Cerebellar nuclear complex (tissue), 1 donor: ENCODE measurements around the gene TCP10L.
"Not testable (repeated sequence)": the region's sequence is repeated elsewhere in the genome, so short reads cannot be mapped to it uniquely, and the experiment has no call there.

Source experiments
- DNase-seq, 2 experiments: peaks; one replicate each; lab custom pipeline; 2025; lab: John Stamatoyannopoulos, UW

The TCP10L gene, protein sequence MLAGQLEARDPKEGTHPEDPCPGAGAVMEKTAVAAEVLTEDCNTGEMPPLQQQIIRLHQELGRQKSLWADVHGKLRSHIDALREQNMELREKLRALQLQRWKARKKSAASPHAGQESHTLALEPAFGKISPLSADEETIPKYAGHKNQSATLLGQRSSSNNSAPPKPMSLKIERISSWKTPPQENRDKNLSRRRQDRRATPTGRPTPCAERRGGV

DNA sequence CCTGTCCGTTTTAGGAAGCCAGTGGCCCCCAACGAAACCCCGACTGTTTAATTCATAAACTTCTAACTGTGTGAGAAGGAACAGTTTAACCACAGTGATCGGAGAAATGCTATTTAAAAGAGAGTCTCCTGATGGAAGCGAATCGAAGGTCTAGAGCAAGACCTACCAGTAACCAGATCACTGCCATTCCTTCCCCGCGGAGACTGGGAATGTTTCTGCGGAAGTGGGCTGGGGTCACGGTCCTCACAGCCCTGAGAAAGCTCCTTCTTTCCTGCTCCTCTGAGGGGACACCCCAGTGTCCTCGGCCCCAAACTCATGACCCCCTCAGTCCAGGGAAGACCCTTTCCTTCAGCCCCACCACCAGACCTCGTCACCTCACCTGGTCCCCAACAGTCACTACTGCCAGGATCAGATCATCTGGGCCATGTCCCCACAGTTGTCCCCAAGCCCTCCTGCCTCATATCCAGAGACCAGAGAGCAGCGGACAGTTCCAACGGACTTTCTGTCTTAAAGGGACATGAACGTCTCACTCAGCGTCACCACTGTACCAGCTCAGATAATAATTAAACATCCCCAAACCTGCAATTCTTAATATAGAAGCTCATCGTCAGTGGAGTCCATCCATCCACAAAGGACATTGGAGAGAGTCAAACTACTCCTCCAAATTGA is at the start of gene TCP10L:
TSS of gene TCP10L (minus strand) at position 482 of the 669 bp plus-strand sequence. CDS start 1,219 bp downstream, outside the sequence.
- no peak for DNase-seq

DNA sequence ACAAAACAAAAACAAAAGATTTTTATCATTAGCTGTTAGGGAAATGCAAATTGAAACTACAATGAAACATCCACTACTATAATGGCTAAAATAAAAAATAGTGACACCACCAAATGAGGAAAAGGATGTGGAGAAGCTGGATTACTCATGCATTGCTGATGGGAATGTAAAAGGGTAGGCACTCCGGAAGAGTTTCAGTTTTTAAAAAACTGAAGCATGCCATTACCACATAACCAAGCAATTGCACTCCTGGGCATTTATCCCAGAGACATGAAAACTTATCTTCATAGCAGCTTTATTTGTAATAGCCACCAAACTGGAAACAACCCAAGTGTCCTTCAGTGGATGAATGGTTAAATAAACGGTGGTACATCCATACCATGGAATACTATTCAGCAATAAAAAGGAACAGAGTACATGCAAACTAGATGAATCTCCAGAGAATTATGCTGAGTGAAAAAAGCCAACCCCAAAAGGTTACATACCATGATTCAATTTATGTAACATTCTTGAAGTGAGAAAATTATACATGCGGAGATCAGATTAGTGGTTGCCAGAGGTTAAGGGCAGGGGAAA is 41.4 kb upstream of the TCP10L start:
- no peak for DNase-seq

DNA sequence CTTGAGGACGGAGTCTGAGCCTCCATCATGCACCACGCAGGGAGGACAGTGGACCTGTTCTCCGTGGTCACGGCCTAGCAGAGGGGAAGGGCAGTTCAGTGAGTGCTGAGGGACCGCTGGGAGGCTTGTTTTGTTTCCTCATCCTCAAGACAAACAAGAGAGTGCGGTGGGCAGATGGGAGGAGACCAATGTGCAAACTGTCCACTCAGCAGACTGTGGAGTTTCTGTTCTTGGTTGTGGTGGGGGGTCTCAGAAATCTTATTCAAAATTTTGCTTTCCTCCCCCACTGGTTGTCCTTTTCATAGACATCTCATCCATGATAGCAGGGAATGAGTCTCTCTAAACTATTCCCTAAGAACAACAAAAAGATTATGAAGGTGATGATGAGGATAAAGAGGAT is 32.9 kb upstream of the TCP10L start:
- DNase-seq, result not testable (repeated sequence)

DNA sequence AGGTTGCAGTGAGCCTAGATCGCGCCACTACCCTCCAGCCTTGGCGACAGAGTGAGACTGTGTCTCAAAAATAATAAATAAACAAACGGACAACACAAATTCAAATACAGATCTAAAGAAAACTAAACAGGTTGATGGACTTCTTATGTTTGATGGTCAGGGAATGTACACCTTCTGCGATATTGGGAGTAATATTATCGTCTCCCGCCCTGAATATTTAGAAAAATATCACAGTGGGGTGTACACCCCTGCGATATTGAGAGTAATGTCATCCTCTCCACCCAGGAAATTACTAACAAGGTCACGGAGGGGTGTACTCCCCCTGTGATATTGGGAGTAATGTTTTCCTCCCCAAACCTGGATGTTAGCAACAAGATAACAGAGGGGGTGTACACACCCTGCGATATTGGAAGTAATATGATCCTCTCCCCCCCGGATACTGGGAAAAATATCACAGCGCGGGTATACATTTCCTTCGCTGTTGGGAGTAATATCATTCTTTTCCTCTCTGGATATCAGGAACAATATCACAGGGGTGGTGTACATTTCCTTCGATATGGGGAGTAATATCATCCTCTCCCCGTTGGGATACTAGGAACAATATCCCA is 28.2 kb upstream of the TCP10L start:
- DNase-seq, result no peak

DNA sequence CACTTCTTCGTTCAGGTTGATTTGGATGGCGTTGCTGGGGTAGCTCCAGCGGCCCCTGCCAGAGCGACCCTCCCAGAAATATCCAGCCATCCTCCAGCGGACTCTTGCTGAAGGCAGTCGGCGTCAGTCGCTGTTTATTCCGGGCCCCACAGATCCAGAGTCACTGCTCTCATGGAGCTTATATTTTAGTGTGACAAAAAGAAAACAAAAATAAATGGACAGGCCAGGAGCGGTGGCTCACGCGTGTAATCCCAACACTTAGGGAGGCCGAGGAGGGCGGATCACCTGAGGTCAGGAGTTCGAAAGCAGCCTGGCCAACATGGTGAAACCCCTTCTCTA is 27.6 kb upstream of the TCP10L start:
- no peak for DNase-seq

DNA sequence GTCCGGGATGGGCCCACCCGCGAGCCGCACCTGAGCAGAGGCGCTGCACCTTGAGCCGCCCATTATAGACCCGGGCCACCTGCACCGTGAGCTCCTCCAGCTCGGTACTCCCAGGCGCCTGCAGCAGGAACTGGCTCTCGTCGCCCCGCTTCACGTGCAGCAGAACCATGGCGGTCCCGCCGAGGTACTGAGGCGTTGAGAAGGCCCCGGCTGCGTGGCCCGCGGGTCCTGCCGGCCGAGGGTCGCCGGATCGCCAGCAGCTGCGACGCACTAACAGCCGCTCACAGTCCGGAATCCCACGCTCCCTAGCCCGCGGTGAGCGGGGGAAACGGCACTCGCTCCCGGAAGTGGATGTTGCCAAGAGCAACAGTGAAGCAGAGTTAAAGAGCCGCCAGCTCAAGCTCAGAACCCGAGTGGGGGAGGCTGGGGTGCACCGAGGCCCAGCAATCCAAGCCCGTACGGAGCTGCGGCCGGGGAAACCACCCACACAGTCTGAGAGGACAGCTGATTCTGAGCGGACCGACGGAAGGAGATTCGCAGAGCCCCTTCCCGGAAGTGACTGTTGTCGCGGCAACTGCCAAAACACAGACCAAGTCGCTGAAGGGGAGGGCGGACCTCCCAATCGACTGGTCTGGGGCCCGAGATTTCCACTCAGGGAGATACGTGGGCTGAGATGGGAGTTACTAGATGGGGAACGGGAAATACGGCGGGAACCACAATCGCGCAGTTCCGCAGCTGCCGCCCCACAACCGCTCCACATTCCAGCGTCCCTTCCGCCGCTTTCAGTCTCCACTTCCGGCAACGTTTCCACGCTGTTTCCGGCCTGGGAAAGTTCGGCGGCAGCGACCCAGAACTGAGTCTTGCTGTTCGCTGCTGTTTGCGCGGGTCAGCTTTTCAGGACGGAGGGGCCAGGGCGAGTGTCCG is 27.0 kb upstream of the TCP10L start, which contains the start of gene CFAP298:
TSS of gene CFAP298 (minus strand) at position 303 of the 924 bp plus-strand sequence. CDS start at position 169, 134 bp downstream.
- DNase-seq, result peak; percentile 44 to 69

DNA sequence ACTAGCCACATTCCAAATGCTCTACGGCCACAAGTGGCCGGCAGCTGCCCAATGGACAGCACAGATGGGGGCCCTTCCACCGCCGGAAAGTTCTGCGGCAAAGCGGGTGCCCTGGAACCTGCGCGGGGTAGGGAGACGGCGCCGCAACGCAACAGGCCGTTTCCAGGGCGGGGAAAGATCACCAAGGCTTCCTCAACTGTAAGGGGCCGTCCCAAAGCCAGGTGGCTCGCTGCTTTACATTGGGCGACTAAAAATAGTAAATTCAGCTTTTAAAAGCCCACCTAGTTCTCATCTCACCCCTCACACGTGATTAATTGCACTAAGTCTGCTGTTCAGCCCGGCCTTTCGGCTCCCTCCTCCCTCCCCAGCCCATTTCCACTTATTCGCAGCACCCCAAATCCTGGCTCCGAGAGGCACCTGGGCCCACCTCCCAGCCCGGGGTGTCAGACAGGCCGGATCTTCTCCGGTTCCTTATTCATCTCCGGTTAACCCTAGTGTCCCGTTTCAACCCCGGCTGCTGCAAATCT is 26.2 kb upstream of the TCP10L start:
- DNase-seq, result no peak

DNA sequence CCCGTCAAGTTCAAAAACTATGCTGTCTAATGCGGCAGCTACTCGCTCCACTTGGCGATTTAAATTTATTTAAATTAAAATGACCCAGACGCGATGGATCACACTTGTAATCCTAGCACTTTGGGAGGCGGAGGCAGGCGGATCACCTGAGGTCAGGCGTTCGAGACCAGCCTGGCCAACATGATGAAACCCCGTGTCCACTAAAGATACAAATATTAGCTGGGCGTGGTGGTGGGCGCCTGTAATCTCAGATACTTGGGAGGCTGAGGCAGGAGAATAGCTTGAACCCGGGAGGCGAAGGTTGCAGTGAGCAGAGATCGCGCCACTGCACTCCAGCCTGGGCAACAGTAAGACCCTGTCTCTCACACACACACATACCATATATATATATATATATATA is 25.6 kb upstream of the TCP10L start:
- DNase-seq, result not testable (repeated sequence)

DNA sequence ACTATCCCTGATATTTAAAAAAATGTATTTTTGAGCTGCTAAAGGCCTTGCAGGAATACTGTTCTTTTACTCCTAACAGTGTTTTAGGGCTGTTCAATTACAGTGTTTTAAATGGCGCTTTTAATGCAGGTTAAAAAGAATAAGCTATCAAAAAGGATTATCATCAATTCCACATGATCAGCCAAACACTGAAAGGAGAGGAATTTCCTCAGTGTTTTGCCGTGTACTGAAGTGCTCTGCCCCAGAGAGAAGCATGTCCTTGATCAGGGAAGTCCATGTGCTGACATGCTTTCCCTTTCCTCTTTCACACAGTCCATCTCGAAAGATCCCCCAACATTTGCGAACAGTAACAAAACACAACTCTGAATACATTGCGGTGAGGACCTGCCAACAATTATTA is 23.5 kb upstream of the TCP10L start:
- no peak for DNase-seq

DNA sequence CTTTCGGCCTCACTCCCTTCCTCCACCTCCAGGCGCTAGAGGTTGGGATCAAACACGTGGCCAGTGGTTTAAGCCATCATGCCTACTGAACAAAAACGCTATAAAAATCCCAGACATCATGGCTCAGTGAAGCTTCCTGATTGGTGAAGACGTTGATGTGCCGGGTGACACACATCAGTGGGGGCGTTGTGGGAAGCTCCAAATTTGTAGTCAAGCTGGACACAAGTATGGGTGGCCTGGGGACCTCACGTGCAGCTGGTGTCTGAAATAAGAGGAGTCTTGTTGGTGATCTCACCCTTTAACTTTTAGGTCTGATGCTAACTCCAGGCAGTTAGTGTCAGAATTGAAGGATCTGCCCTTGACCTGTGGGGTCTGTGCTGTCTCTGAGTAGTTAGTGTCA is 20.1 kb upstream of the TCP10L start:
- no peak for DNase-seq

DNA sequence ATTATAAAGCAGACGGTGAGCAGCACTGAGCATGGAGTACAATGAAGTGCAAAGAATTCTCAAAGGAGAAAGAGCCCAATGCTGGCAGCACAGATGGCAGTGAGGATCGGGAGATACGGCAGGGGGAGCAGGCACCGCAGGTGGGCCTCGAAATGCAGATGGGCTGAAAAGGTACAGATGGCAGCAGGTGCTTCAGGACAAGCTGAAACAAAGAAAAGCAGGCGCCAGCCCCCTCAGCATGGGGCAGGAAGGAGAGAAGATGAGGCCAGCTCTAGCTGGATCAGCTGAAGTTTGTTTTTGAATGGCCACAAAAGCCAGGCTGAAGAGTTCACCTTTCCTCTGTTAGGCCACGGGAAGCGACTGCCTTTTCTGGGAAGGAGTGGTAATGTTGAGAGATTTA is 19.1 kb upstream of the TCP10L start:
- DNase-seq, result peak; percentile 30 to 60

DNA sequence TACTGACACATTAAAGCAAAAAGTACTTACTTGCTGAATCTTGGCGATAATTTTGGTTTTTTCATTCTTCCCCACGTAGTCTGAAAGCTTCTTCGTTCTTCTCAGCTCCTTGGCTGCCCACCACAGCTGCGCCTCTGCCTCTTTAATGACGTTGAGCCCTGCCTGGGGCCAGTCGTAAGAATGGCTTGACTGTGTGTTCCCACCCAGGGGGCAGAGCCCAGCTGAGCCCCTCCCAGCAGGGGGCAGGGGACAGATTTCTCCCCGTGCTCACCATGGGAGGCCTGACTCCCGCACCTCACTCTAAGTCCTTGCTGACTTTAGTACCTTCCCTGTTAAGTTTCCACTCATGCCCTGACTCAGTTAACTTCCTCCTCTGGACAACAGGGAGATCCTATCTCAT is 17.8 kb upstream of the TCP10L start:
- no peak for DNase-seq

DNA sequence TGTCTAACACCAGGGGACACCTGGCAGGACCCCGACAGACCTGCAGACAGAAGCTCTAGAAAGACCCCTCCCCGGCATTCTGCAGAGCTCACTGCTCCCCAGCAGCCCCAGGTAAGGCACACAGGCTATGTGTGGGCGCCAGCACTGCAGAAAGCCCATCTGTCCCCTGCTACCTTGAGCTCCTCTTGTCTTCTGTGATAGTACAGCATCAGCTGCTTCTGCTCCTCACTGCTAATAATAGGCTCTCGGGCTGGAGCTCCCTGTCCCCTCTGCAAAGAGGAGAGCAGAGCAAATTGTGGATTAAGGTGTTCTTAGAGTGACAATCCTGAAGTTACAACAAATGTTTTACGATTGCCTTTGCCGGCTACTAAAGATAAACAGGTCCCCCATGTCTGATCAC is 16.8 kb upstream of the TCP10L start:
- DNase-seq, result no peak

DNA sequence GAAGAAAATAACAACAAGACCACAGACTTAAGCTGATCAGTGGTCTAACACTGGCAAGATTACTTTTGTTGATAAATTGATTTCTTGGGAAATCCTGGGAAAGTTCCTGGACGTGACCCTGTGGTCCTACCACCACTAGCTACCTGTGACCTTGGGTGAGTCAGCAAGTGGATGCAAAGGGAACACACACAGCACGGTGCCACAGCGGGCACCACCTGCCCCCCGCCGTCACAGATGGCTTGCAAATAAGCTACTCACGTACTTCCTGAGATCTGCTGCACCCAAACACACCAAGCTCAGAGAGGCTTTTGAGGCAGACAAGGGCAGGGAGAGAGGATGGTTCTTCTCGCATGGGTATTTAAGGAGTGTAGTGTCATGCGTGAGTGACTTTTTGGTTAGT is 14.2 kb upstream of the TCP10L start:
- DNase-seq, result no peak

DNA sequence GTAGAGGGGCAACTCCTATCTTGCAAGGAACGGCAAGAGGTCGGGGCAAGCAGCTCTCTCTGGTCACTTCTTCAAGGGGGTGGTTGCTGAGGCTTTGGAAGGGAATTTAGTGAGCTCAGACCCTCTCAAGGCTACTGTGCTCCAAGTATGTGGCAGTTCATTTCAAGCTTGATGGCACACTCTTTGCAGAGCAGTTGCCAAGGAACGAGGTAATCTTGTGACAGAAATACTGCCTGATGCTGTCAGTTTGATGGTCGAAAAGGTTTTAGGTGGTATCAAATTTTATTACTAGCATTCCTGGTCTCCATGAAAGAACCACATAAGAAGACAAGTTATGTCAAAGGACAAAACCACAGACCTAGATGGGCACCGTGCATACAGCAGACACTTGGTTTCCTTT is 13.8 kb upstream of the TCP10L start:
- no peak for DNase-seq

DNA sequence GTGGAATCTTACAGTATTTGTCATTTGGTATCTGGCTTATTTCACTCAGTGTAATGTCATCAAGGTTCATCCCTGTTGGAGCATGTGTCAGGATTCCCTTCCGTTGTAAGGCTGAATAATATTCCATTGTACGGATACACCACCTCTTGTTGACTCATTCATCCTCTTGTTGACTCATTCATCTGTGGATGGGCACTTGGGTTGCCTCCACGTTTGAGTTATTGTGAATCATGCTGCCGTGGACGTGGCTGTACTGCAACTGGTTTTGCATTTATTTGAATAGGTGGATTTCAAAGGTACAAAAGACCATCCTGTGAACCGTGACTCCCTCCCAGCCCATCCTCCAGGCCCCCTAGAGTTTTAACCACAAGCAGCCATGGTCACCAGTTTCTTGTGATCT is 11.9 kb upstream of the TCP10L start:
- no peak for DNase-seq

DNA sequence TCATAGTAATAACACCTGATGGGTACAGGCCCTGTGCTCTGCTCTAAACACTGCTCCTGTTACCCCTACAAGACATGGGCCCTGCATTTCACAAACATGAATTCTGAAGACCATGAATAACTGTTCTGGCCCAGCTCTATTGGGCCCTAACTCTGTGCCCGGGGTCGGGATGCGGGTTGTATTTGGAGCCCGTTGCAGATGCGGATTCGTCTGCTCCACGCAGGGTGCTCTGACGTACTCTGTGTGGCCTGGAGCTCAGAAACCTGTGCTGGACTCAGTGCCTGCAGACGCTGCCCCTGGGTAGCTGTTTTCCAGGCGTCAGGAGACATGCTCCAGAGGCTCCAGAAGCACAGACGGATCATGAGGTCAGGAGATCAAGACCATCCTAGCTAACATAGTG is 10.1 kb upstream of the TCP10L start:
- no peak for DNase-seq

DNA sequence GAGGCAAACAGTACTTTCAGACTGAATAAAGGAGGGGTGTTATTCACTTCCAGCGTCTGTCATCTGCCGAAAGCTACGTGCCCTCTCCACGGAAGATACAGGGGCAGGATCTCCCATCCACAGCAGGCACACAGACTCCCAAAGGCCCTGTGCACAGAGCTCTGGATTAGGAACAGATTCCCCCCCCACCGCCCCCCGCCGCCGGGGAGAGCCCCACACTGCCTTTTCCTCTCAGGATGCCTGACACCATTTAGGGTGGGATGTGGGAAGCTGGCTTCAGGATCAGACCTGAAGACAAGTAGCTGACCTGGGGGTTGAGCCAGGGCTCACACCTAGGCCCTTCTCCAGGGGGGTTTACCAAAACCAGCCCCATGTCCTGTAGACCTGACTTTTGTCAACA is 8.4 kb upstream of the TCP10L start:
- no peak for DNase-seq

DNA sequence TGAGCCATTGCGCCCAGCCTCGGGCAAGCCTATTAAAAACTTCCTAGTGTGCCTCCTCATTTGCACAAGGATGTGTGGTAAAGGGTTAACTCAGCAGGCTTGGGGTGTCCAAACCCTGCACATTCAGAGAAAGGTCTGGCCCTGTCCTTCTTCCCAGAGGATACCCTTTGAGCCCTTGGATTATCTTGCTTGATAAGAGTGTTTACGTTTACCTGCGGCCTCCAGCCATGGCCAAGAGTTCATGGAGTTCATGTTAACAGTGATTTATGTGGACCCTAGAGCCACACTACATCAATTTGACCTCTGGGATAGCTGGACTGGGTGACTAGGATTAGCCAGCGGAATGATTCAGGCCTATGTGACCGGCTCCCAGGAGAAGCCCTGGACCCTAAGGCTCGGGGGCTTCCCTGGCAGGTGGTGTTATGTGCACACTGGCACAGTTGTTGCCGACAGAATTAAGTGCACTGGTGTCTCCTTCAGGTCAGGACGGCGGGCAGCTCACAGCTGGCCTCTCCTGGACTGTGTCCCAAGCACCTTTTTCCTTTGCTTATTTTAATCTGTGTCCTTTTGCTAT is 7.7 kb upstream of the TCP10L start:
- no peak for DNase-seq

DNA sequence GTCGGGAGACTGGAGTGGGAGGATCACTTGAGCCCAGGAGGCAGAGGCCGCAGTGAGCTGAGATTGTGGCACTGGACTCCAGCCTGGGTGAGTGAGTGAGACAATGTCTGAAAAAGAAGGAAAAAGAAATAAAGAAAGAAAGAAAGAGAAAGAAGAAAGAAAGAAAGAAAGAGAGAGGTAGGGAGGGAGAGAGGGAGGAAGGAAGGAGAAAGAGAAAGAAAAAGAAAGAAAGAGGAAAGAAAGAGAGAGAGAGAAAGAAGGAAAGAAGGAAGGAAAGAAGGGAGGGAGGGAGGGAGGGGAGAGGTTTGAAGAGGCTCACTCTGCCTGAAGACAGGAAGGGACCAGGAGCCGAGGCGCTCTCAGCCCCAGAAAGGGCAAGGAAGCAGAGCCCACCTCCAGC is 4.8 kb upstream of the TCP10L start:
- no peak for DNase-seq

DNA sequence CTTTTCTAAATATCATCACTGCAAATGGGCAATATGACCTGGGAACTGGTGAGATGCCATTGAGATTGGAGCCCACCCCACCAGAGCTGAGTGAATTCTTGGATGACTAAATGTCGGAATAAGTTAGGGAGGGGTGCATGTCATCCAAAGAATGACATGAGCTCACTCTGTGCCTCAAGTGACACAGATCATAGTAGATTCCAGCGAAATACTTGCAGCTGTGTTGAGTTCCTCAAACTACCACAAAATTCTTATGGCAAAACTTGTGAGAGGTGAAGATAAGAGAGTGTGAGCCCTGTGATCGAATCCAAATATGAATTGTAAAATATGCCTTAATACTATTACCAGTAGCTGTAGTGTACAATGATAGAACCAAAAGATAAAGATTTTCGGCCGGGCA is 2.3 kb upstream of the TCP10L start:
- DNase-seq, result no peak
